ENCODE measurements around the gene ANKRD10. TPM values are rescaled to one million over a fixed set of nuclear protein-coding genes. Genes with fewer than 3 reads are reported as not detected.

Gene ANKRD10
- total RNA-seq, 1 experiment from 2014 or later, result 159 TPM

DNA sequence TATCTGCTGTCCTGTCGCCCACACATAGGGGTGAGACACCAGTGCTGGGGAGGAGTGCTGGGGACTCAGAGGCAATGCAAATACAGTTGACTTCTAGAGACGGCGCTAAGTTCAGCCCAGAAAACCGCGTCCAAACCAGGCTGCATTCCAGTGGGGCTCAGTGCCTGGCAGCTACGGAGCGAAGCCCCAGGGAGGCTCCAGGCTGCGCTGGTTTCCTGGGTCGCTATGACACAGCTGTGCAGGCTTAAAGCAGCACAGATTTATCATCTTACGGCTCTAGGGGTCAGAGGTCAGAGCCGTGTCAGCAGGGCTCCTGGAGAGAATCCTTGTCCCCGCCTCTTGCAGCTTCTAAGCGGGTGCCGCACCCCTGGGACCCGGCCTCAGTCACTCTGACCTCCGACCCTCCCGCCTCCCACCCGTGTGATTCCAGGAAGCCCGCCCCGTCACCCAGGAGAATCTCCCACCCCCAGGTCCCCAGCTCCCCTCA is 61.6 kb downstream of the ANKRD10 start:
- H3K4me2 ChIP-seq (ENCODE audit: insufficient read depth, insufficient read length, low read length), result no peak overlapping the region
- no peak overlapping the region for H2BK12ac ChIP-seq (ENCODE audit: insufficient read length, low read depth, low read length)
- H3K27ac ChIP-seq (ENCODE audit: insufficient read length, low read depth, low read length), result no peak overlapping the region
- no CpG with 5 or more reads among the region's 20 CpGs for WGBS (ENCODE audit: extremely low coverage, insufficient read length, low lambda C conversion rate)
- H2BK120ac ChIP-seq (ENCODE audit: low read depth, low read length, poor library complexity, severe bottlenecking), result no peak overlapping the region
- no peak overlapping the region for H2BK5ac ChIP-seq (ENCODE audit: insufficient read length, low read length)
- H3K18ac ChIP-seq (ENCODE audit: insufficient read length, low read depth, low read length), result no peak overlapping the region
- H2AK5ac ChIP-seq (ENCODE audit: insufficient read length, low read length), result no peak overlapping the region
- no peaks in the 10 kb centered on the region for H3K79me2 ChIP-seq (ENCODE audit: insufficient read depth, low read length)
- Mint-ChIP-seq H3K4me1 (peaks cover 22 to 26% of the 10 kb centered on the region in 2 experiments), H3K27me3 (ENCODE audit: low read depth) (peaks cover 8% of the 10 kb centered on the region), H3K4me3 (no peak overlapping the region), H3K36me3 (ENCODE audit: insufficient read depth in 1 of 3, low read depth in 3 of 3) (peaks cover 0 to 6% (median 2%) of the 10 kb centered on the region in 3 experiments; a peak in 4 of 7 replicates), H3K9me3 (peaks cover 5 to 12% of the 10 kb centered on the region in 2 experiments; a peak in 4 of 5 replicates), H3K27ac (no peak overlapping the region)
- no peaks in the 10 kb centered on the region for H3K9me3 ChIP-seq (ENCODE audit: control insufficient read depth, low read depth, low read length)
- no peak overlapping the region for H4K5ac ChIP-seq (ENCODE audit: insufficient read length, low read depth, low read length)
- no peak overlapping the region for H2AFZ ChIP-seq (ENCODE audit: low read length)
- no peak overlapping the region for H3K14ac ChIP-seq (ENCODE audit: insufficient read depth, low read length)
- TF ChIP-seq, protein P1, sequence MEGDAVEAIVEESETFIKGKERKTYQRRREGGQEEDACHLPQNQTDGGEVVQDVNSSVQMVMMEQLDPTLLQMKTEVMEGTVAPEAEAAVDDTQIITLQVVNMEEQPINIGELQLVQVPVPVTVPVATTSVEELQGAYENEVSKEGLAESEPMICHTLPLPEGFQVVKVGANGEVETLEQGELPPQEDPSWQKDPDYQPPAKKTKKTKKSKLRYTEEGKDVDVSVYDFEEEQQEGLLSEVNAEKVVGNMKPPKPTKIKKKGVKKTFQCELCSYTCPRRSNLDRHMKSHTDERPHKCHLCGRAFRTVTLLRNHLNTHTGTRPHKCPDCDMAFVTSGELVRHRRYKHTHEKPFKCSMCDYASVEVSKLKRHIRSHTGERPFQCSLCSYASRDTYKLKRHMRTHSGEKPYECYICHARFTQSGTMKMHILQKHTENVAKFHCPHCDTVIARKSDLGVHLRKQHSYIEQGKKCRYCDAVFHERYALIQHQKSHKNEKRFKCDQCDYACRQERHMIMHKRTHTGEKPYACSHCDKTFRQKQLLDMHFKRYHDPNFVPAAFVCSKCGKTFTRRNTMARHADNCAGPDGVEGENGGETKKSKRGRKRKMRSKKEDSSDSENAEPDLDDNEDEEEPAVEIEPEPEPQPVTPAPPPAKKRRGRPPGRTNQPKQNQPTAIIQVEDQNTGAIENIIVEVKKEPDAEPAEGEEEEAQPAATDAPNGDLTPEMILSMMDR (conservative IDR thresholded peaks at IDR 0.05), result no peak
- no peak for DNase-seq
- H2BK15ac ChIP-seq (ENCODE audit: low read depth, low read length), result no peak overlapping the region
- no peaks in the 10 kb centered on the region for H3K4me1 ChIP-seq (ENCODE audit: insufficient read depth, low read length)
- H3K56ac ChIP-seq (ENCODE audit: insufficient read length, low read depth, low read length), result no peak overlapping the region
- no peak overlapping the region for H3T11ph ChIP-seq (ENCODE audit: low read length)
- H4K91ac ChIP-seq (ENCODE audit: insufficient read length, low read depth, low read length), result no peak overlapping the region
- H3K79me1 ChIP-seq (ENCODE audit: insufficient read depth, low read depth, low read length, poor library complexity, severe bottlenecking), result no peaks in the 10 kb centered on the region
- H3K9ac ChIP-seq (ENCODE audit: extremely low read depth, insufficient read length, low read length), result no peak overlapping the region
- no peak overlapping the region for H3K23ac ChIP-seq (ENCODE audit: insufficient read length, low read depth, low read length)
- no peak overlapping the region for H2BK20ac ChIP-seq (ENCODE audit: low read depth, low read length, poor library complexity, severe bottlenecking)
- H4K8ac ChIP-seq (replicated peaks; ENCODE audit: insufficient read length, low read depth, low read length), result no peak overlapping the region
- H3K27me3 ChIP-seq (ENCODE audit: insufficient read depth, low read length), result no peaks in the 10 kb centered on the region
- no peaks in the 10 kb centered on the region for H3K23me2 ChIP-seq (ENCODE audit: insufficient read length, low read depth, low read length, poor library complexity, severe bottlenecking)
- H4K20me1 ChIP-seq (ENCODE audit: control insufficient read depth, insufficient read depth, insufficient read length), result no peaks in the 10 kb centered on the region
- no peak overlapping the region for H3K4ac ChIP-seq (ENCODE audit: low read depth, low read length)
